WTC11 (cell line): Measurements from ENCODE around the gene ETS2. TPM values are rescaled to one million over a fixed set of nuclear protein-coding genes. Genes with fewer than 3 reads are reported as not detected.

ENCODE experiments used
- ATAC-seq: fragments of 200-7000 bp; cut with Tn5 transposase; 2 replicates; pipeline ENCODE4 v1.10.0; 2021; ENCODE audit warnings: mild to moderate bottlenecking, moderate library complexity
- CTCF ChIA-PET: fragments of 300-600 bp; sonication (Branson Sonifier 250); formaldehyde crosslinking; loops from one replicate; lab custom pipeline; 2021; ENCODE audit warnings: antibody characterized with exemption; lab: Charles Lee
- POLR2A ChIA-PET: fragments of 350-600 bp; sonication (Branson Sonifier 250); formaldehyde crosslinking; loops from one replicate; lab custom pipeline; 2021; ENCODE audit warnings: antibody characterized with exemption; lab: Charles Lee
- DNase-seq: peaks from one replicate; pipeline ENCODE4 v3.0.0; 2021; ENCODE audit warnings: low spot score
- H3K27ac Mint-ChIP-seq: 2 replicates; pipeline ENCODE4 v1.8.0; 2021; ENCODE audit warnings: mixed read lengths
- H3K27me3 Mint-ChIP-seq: 2 replicates; pipeline ENCODE4 v1.8.0; 2021; ENCODE audit warnings: low read depth, mild to moderate bottlenecking, moderate library complexity, mixed read lengths
- H3K36me3 Mint-ChIP-seq: 2 replicates; pipeline ENCODE4 v1.8.0; 2021; ENCODE audit warnings: mixed read lengths
- H3K4me1 Mint-ChIP-seq: 2 replicates; pipeline ENCODE4 v1.8.0; 2022; ENCODE audit warnings: mixed read lengths
- H3K4me3 Mint-ChIP-seq: 2 replicates; pipeline ENCODE4 v1.8.0; 2021; ENCODE audit warnings: mild to moderate bottlenecking, moderate library complexity, mixed read lengths
- H3K9me3 Mint-ChIP-seq: 2 replicates; pipeline ENCODE4 v1.8.0; 2021; ENCODE audit warnings: mixed read lengths
- ARID4B ChIP-seq: sonication (generic); formaldehyde crosslinking; IDR thresholded peaks from 2 replicates; pipeline ENCODE4 v1.8.0; 2023; ENCODE audit warnings: missing genetic modification reagents, mild to moderate bottlenecking, borderline replicate concordance
- ATF1 ChIP-seq: sonication (generic); formaldehyde crosslinking; IDR thresholded peaks from 2 replicates; pipeline ENCODE4 v1.8.1; 2023; ENCODE audit warnings: mild to moderate bottlenecking, moderate library complexity, missing genetic modification reagents
- CREM ChIP-seq: sonication (generic); formaldehyde crosslinking; IDR thresholded peaks from 2 replicates; pipeline ENCODE4 v1.8.1; 2022; ENCODE audit warnings: mild to moderate bottlenecking, missing genetic modification reagents, moderate library complexity
- FOXK1 ChIP-seq: sonication (generic); formaldehyde crosslinking; IDR thresholded peaks from 2 replicates; pipeline ENCODE4 v1.8.0; 2022; ENCODE audit warnings: mild to moderate bottlenecking, moderate library complexity, missing genetic modification reagents
- FOXP4 ChIP-seq: sonication (generic); formaldehyde crosslinking; IDR thresholded peaks from 2 replicates; pipeline ENCODE4 v1.8.0; 2022; ENCODE audit warnings: mild to moderate bottlenecking, missing genetic modification reagents
- GRHL2 ChIP-seq: fragments of 250-450 bp; sonication (Bioruptor Pico); IDR thresholded peaks from 2 replicates; pipeline ENCODE4 v1.8.0; 2022; ENCODE audit warnings: mild to moderate bottlenecking, moderate library complexity; ENCODE audit not compliant: insufficient replicate concordance, severe bottlenecking
- JAZF1 ChIP-seq: fragments of 250-450 bp; sonication (Bioruptor Pico); IDR thresholded peaks from 2 replicates; pipeline ENCODE4 v1.9.0; 2021; ENCODE audit warnings: moderate library complexity, mild to moderate bottlenecking, inconsistent platforms
- KAT7 ChIP-seq: sonication (generic); formaldehyde crosslinking; IDR thresholded peaks from 2 replicates; pipeline ENCODE4 v1.8.1; 2023; ENCODE audit warnings: missing genetic modification reagents, mild to moderate bottlenecking, borderline replicate concordance
- NFYB ChIP-seq: sonication (generic); formaldehyde crosslinking; conservative IDR thresholded peaks from 2 replicates; pipeline ENCODE4 v1.8.0; 2022; ENCODE audit warnings: low read depth, missing genetic modification reagents
- PREB ChIP-seq: sonication (generic); formaldehyde crosslinking; IDR thresholded peaks from 2 replicates; pipeline ENCODE4 v1.8.1; 2022; ENCODE audit warnings: mild to moderate bottlenecking, missing genetic modification reagents, moderate library complexity, borderline replicate concordance
- PRRX2 ChIP-seq: fragments of 250-450 bp; sonication (Bioruptor Pico); IDR thresholded peaks from 2 replicates; pipeline ENCODE4 v1.8.0; 2021; ENCODE audit warnings: mild to moderate bottlenecking
- RORB ChIP-seq: fragments of 250-450 bp; sonication (Bioruptor Pico); IDR thresholded peaks from 2 replicates; pipeline ENCODE4 v1.9.0; 2021; ENCODE audit warnings: mild to moderate bottlenecking
- SOX15 ChIP-seq: fragments of 250-450 bp; sonication (Bioruptor Pico); IDR thresholded peaks from 2 replicates; pipeline ENCODE4 v1.9.0; 2021; ENCODE audit warnings: mild to moderate bottlenecking
- SP1 ChIP-seq: sonication (generic); formaldehyde crosslinking; conservative IDR thresholded peaks from 2 replicates; pipeline ENCODE4 v1.8.1; 2022; ENCODE audit warnings: missing genetic modification reagents
- TEAD1 ChIP-seq: sonication (generic); formaldehyde crosslinking; IDR thresholded peaks from 2 replicates; pipeline ENCODE4 v1.8.0; 2022; ENCODE audit warnings: mild to moderate bottlenecking, missing genetic modification reagents
- ZBTB21 ChIP-seq: sonication (generic); formaldehyde crosslinking; IDR thresholded peaks from 2 replicates; pipeline ENCODE4 v1.8.1; 2023; ENCODE audit warnings: mild to moderate bottlenecking, missing genetic modification reagents, borderline replicate concordance
- ZMAT4 ChIP-seq: fragments of 250-450 bp; sonication (Bioruptor Pico); IDR thresholded peaks from 2 replicates; pipeline ENCODE4 v1.9.0; 2021; ENCODE audit warnings: mild to moderate bottlenecking
- ZNF138 ChIP-seq: sonication (generic); formaldehyde crosslinking; conservative IDR thresholded peaks from 2 replicates; pipeline ENCODE4 v1.8.1; 2022; ENCODE audit warnings: mild to moderate bottlenecking, moderate library complexity, missing genetic modification reagents
- ZNF423 ChIP-seq: fragments of 250-450 bp; sonication (Bioruptor Pico); IDR thresholded peaks from 2 replicates; pipeline ENCODE4 v2.1.2; 2022; ENCODE audit warnings: mild to moderate bottlenecking, moderate library complexity
- total RNA-seq: library from RNA; stranded (reverse); gene quantifications from 3 replicates; pipeline ENCODE4 v1.2.3, GENCODE V29; 2021
- TF ChIP-seq, protein P1 (sequence below): sonication (generic); formaldehyde crosslinking; IDR thresholded peaks from 2 replicates; pipeline ENCODE4 v1.8.1; 2022; ENCODE audit warnings: missing genetic modification reagents, borderline replicate concordance
- TF ChIP-seq, protein P2 (sequence below): sonication (generic); formaldehyde crosslinking; IDR thresholded peaks from 2 replicates; pipeline ENCODE4 v1.8.1; 2023; ENCODE audit warnings: mild to moderate bottlenecking, missing genetic modification reagents, moderate library complexity
- TF ChIP-seq, protein P3 (sequence below): sonication (generic); formaldehyde crosslinking; conservative IDR thresholded peaks from 2 replicates; pipeline ENCODE4 v1.8.1; 2022; ENCODE audit warnings: mild to moderate bottlenecking, missing genetic modification reagents
- TF ChIP-seq, protein P4 (sequence below): sonication (generic); formaldehyde crosslinking; IDR thresholded peaks from 2 replicates; pipeline ENCODE4 v1.8.1; 2023; ENCODE audit warnings: mild to moderate bottlenecking, missing genetic modification reagents

ETS2 gene
- total RNA-seq, 1 experiment from 2014 or later, result 56.4 TPM

GRCh38 chr21:38796424-38796823, 9.3 kb upstream of the ETS2 start (continued):
- TF ChIP-seq PREB (CRISPR knock-in tag) (no peak), FOXK1 (CRISPR knock-in tag) (no peak), JAZF1 (CRISPR knock-in tag) (no peak), GRHL2 (CRISPR knock-in tag) (no peak), TEAD1 (CRISPR knock-in tag) (no peak), ATF1 (CRISPR knock-in tag) (no peak), PRRX2 (CRISPR knock-in tag) (no peak), NFYB (CRISPR knock-in tag) (no peak), KAT7 (no peak), ARID4B (no peak)

DNA sequence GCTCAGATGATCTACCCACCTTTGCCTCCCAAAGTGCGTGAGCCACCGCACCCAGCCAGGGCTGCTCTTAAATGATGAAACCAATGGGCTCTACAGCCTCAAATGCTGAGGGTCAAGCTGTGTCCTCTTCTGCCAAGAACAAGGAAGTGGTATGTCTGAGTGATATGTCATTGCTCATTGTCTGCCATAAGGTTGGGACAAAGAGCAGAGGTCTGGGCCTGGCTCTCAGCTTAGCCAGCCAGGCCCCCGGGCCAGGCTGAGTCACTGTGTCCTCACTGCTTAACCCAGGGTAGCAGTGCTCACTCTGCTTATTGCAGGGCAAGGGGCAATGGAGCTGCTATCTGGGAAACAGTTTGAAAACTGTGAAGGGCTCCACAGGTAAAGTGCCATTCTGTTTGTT, 8.3 kb upstream of the ETS2 start:
- Mint-ChIP-seq H3K27me3 (no peaks in the 10 kb centered on the region; the same call in none of the 2 replicates), H3K4me3 (no peak overlapping the region)

More for the DNA sequence above, 8.3 kb upstream of the ETS2 start:
- DNase-seq (no peak), ATAC-seq (no peak)
- H3K9me3 Mint-ChIP-seq, result no peaks in the 10 kb centered on the region
- ChIA-PET POLR2A (no interaction called here), CTCF (no interaction called here)
- no peaks in the 10 kb centered on the region for H3K36me3 Mint-ChIP-seq
- H3K4me1 Mint-ChIP-seq, result peaks cover 9% of the 10 kb centered on the region
- no peak overlapping the region for H3K27ac Mint-ChIP-seq
- TF ChIP-seq PRRX2 (CRISPR knock-in tag) (no peak), FOXP4 (CRISPR knock-in tag) (no peak), ZNF423 (CRISPR knock-in tag) (no peak), RORB (no peak), ZMAT4 (CRISPR knock-in tag) (no peak), FOXK1 (CRISPR knock-in tag) (no peak), ATF1 (CRISPR knock-in tag) (no peak), SOX15 (no peak), ZBTB21 (CRISPR knock-in tag) (no peak), SP1 (CRISPR knock-in tag) (no peak), CREM (CRISPR knock-in tag) (no peak), ZNF138 (CRISPR knock-in tag) (no peak), KAT7 (no peak), JAZF1 (CRISPR knock-in tag) (no peak)
- TF ChIP-seq, protein P1, sequence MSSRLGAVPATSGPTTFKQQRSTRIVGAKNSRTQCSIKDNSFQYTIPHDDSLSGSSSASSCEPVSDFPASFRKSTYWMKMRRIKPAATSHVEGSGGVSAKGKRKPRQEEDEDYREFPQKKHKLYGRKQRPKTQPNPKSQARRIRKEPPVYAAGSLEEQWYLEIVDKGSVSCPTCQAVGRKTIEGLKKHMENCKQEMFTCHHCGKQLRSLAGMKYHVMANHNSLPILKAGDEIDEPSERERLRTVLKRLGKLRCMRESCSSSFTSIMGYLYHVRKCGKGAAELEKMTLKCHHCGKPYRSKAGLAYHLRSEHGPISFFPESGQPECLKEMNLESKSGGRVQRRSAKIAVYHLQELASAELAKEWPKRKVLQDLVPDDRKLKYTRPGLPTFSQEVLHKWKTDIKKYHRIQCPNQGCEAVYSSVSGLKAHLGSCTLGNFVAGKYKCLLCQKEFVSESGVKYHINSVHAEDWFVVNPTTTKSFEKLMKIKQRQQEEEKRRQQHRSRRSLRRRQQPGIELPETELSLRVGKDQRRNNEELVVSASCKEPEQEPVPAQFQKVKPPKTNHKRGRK (CRISPR knock-in tag), result no peak
- TF ChIP-seq, protein P2, sequence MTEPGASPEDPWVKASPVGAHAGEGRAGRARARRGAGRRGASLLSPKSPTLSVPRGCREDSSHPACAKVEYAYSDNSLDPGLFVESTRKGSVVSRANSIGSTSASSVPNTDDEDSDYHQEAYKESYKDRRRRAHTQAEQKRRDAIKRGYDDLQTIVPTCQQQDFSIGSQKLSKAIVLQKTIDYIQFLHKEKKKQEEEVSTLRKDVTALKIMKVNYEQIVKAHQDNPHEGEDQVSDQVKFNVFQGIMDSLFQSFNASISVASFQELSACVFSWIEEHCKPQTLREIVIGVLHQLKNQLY (CRISPR knock-in tag), result no peak
- TF ChIP-seq, protein P3, sequence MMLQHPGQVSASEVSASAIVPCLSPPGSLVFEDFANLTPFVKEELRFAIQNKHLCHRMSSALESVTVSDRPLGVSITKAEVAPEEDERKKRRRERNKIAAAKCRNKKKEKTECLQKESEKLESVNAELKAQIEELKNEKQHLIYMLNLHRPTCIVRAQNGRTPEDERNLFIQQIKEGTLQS (CRISPR knock-in tag), result no peak
- TF ChIP-seq, protein P4, sequence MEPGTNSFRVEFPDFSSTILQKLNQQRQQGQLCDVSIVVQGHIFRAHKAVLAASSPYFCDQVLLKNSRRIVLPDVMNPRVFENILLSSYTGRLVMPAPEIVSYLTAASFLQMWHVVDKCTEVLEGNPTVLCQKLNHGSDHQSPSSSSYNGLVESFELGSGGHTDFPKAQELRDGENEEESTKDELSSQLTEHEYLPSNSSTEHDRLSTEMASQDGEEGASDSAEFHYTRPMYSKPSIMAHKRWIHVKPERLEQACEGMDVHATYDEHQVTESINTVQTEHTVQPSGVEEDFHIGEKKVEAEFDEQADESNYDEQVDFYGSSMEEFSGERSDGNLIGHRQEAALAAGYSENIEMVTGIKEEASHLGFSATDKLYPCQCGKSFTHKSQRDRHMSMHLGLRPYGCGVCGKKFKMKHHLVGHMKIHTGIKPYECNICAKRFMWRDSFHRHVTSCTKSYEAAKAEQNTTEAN (CRISPR knock-in tag), result no peak
